Liver (tissue), 3 donors: ENCODE results near the gene BHLHE40.

Experiments
- ATF3 ChIP-seq: IDR thresholded peaks from 2 replicates; pipeline ENCODE4 v1.6.1; 2016; ENCODE audit warnings: antibody characterized with exemption
- CTCF ChIP-seq: fragments of 150-350 bp; IDR thresholded peaks from 2 replicates; pipeline ENCODE4 v1.5.1; 2017; ENCODE audit warnings: improper control_type of control experiment, low read depth, low read length; ENCODE audit not compliant: missing input control
- EGR1 ChIP-seq, 2 donors: IDR thresholded peaks; 2 replicates each; pipeline ENCODE4 v1.6.1; 2016 to 2018; ENCODE audit warnings: antibody characterized with exemption in 2 of 2, low read depth in 2 of 2
- FOXA1 ChIP-seq: IDR thresholded peaks from 2 replicates; pipeline ENCODE4 v1.6.1; 2016; ENCODE audit warnings: antibody characterized with exemption
- FOXA2 ChIP-seq: IDR thresholded peaks from 2 replicates; pipeline ENCODE4 v1.6.1; 2016; ENCODE audit warnings: antibody characterized with exemption
- GABPA ChIP-seq, 2 donors: IDR thresholded peaks in 1 of 2; conservative IDR thresholded peaks in 1 of 2; 2 replicates each; pipeline ENCODE4 v1.6.1; 2016; ENCODE audit warnings: antibody characterized with exemption in 2 of 2, mild to moderate bottlenecking in 1 of 2, moderate library complexity in 1 of 2
- MAX ChIP-seq: IDR thresholded peaks from 2 replicates; pipeline ENCODE4 v1.6.1; 2016; ENCODE audit warnings: antibody characterized with exemption
- NR2F2 ChIP-seq: IDR thresholded peaks from 2 replicates; pipeline ENCODE4 v1.6.1; 2016; ENCODE audit warnings: antibody characterized with exemption
- RAD21 ChIP-seq, 2 donors: IDR thresholded peaks; 2 replicates each; pipeline ENCODE4 v1.6.1; 2016; ENCODE audit warnings: antibody characterized with exemption in 2 of 2, mild to moderate bottlenecking in 2 of 2
- REST ChIP-seq: IDR thresholded peaks from 2 replicates; pipeline ENCODE4 v1.6.1; 2016; ENCODE audit warnings: antibody characterized with exemption, mild to moderate bottlenecking
- RXRA ChIP-seq, 2 donors: IDR thresholded peaks; 2 replicates each; pipeline ENCODE4 v1.6.1; 2017 to 2018; ENCODE audit warnings: antibody characterized with exemption in 2 of 2, mild to moderate bottlenecking in 1 of 2
- SP1 ChIP-seq: IDR thresholded peaks from 2 replicates; pipeline ENCODE4 v1.6.1; 2018; ENCODE audit warnings: antibody characterized with exemption, mild to moderate bottlenecking
- donor health status: healthy.
- donor health status: healthy.

GRCh38 chr3:4974154-4974553 is 5.1 kb upstream of the BHLHE40 start:
- TF ChIP-seq CTCF (no peak), RXRA (IDR thresholded peaks at IDR 0.05) (no peak), NR2F2 (no peak), ATF3 (no peak), MAX (no peak), SP1 (no peak), FOXA1 (no peak), REST (no peak), FOXA2 (no peak), EGR1 (IDR thresholded peaks at IDR 0.05; ENCODE audit: low read depth in 2 of 2) (no peak), RAD21 (IDR thresholded peaks at IDR 0.05) (no peak), GABPA (IDR thresholded peaks at IDR 0.05 in 1 of 2, conservative IDR thresholded peaks at IDR 0.05 in 1 of 2) (no peak)
